D721Med (cell line): ENCODE results near the gene CLN6.
"Not testable (repeated sequence)": the region's sequence is repeated elsewhere in the genome, so short reads cannot be mapped to it uniquely, and the experiment has no call there.

ENCODE experiments used
- DNase-seq: peaks from one replicate; pipeline ENCODE4 v3.0.0; 2011; ENCODE audit warnings: low spot score; ENCODE audit not compliant: insufficient read length
- FAIRE-seq: peaks from 2 replicates; lab custom pipeline; 2011; peaks lifted over from hg19 to GRCh38; lab: Jason Lieb, UNC
- TF ChIP-seq, protein P1 (sequence below): IDR thresholded peaks from 2 replicates; pipeline ENCODE4 v1.5.1; 2012; ENCODE audit warnings: mild to moderate bottlenecking, control low read depth; ENCODE audit not compliant: insufficient read depth; ENCODE audit errors: missing control alignments

CLN6 gene

DNA sequence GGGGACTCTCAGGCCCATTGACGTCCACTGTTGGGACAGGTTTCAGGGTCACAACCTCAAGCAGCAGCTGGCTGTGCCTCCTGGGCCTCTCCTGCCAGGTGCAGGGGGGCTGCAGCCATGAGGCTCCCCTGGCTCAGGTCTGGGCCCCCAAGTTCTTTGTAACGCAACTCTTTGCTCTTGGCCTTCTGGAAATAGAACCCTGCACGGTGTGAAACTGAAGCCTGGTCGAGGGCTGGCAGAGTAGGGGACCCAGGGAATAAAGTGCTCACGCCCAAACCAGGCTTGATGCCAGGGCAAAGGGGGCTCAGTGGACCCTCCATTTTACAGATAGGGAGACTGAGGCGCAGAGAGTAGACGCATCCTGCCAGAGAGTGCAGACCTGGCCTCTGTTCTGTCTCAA lies 25.2 kb downstream of the CLN6 start:
- TF ChIP-seq, protein P1, sequence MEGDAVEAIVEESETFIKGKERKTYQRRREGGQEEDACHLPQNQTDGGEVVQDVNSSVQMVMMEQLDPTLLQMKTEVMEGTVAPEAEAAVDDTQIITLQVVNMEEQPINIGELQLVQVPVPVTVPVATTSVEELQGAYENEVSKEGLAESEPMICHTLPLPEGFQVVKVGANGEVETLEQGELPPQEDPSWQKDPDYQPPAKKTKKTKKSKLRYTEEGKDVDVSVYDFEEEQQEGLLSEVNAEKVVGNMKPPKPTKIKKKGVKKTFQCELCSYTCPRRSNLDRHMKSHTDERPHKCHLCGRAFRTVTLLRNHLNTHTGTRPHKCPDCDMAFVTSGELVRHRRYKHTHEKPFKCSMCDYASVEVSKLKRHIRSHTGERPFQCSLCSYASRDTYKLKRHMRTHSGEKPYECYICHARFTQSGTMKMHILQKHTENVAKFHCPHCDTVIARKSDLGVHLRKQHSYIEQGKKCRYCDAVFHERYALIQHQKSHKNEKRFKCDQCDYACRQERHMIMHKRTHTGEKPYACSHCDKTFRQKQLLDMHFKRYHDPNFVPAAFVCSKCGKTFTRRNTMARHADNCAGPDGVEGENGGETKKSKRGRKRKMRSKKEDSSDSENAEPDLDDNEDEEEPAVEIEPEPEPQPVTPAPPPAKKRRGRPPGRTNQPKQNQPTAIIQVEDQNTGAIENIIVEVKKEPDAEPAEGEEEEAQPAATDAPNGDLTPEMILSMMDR = no peak
- FAIRE-seq (no peak), DNase-seq (no peak)

DNA sequence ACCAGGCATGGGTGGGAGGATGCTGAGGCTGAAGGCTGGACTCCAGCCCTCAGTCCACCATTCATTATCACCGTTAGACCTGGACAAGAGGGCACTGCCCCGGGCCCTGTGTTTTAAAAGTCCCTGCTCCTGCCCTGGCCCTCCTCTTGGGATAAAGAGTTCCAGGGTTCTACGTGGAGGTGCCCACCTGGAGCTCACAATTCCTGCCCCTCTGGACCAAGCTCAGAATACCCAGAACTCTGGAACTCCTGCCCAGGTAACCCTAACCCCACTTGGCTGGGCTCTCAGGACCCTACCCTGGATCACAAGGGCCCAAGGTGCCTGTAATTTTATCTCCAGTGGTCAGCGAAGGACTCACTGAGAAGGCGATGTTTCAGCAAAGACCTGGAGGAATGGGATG lies 25.6 kb downstream of the CLN6 start:
- DNase-seq (no peak), FAIRE-seq (no peak)
- TF ChIP-seq, protein P1 = no peak

DNA sequence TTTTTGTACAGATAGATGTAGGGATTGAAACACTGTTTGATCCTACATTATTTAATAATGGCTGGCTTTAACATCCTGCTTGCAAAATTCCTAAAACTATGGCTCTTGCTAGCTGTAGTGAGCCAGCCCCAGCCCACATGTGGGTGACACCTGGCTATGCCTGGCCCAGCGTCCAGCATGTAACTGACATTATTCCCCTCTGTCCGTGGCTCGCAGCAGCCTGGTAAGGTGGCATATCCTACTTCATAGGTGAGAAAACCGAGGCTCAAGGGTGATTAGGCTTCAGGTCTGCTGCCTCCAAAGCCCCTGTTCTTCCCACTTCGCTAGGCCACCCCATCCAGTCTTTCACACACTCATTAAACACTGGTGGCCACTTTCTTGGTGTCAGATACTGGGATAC lies 26.0 kb downstream of the CLN6 start:
- FAIRE-seq = no peak
- no peak for DNase-seq
- TF ChIP-seq, protein P1 = no peak

DNA sequence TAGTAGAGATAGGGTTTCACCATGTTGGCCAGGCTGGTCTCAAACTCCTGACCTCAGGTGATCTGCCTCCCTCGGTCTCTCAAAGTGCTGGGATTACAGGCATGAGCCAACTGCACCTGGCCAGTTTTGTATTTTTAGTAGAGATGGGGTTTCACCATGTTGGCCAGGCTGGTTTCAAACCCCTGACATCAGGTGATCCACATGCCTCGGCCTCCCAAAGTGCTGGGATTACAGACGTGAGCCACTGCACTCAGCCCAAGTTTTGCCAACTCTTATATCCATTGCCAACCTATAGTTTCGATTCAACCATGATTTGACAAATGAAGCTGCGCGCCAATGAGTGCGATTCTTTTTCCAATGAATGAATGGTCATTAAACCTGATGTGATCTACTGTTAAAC lies 26.5 kb downstream of the CLN6 start:
- FAIRE-seq, DNase-seq: not testable (repeated sequence)

DNA sequence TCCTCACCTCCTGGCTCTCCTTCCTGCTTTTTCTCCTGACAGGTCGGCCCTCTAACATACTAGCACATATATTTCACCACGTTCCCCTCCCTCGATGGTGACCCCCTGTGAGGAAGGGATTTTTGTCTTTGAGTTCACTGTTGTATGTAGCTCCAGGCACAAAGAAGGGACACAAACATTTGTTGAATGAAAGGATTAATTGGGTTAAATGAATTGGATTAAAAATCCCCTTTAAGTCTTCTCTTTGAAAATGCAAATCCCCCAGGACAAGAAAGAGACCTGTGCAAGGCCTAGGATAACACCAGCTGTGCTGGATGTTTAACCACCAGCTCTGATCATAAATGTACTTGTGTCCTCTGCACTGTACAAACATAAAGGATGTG lies 27.7 kb downstream of the CLN6 start:
- TF ChIP-seq, protein P1 = no peak
- DNase-seq = no peak
- no peak for FAIRE-seq

DNA sequence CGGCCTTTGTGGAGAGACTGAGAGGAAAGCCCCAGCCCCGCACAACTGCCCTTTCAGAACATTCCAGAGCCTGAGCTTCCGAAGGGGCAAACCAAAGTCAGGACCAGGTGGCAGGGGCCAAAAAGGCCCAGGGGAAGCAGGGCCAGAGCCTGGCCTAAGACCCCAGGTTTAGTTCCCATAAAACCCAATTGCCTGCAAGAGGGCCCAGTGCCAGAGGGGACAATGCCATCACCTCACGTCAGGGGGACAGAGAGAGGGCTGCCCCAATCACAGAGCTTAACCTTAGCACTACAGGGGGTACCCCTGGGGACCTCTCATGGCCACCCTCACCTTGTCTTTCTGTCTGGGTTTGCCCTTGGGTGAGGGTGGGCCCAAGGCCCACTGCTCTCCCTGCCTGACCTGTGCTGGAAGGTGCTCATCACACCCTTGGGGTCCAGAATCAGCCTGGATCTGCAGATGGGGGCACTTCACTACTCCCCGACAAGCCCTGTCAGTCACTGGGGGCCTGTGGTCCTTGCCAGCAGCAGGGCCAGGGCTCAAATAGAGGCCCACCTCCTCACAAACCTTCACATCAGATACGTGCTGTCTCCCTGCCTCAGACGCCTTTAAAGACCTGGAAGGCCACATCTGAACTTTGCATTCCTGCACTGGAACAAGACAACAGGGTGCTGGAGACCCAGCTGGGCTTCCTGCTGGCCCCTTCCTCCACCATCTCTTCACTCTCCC lies 28.2 kb downstream of the CLN6 start:
- DNase-seq = no peak
- TF ChIP-seq, protein P1 = no peak
- no peak for FAIRE-seq

DNA sequence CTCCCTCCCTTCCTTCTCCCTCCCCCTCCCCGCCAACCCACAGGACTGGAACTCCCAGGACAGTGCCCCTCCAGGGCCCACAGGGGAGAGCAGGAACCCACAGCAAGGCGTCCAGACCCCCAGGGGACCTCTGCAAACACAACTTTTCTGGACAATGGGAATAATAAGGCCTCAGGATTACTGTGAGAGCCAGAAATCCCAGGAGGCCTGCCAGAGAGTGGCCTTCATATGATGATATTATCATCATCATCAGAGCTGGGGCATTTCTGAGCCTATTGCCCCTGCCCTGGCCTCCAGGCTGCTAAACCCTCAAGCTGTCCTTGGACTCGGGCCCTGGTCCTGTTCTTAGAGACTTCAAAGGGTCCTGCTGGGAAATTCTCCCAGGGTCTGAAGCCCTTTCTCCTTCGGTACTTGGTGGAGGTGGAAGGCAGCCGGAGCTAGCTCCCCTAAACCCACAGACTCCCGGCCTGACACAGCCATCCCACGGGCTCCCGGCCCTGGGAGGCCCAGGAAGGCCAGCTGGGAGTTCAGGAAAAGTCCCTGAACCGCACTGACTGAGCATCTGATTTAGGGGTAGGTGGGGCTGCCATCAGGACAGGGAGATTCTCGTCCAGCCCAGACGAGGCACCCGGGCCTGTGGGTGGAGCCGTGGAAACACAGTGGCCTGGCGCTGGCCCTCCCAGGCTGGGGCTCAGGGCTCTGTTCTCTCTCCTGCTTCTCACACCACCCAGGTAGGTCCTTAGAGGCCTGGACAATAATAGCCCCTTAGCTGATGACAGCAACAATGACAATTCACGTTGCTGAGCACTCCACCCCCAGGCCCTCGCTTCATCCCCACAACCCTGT lies 29.3 kb downstream of the CLN6 start:
- FAIRE-seq (no peak), DNase-seq (no peak)
- TF ChIP-seq, protein P1 = no peak
